Measurements from ENCODE around the gene SULT1C4.
"Not testable (repeated sequence)": the region's sequence is repeated elsewhere in the genome, so short reads cannot be mapped to it uniquely, and the experiment has no call there.

The SULT1C4 gene

GRCh38 chr2:108377815-108378630 is at the start of gene SULT1C4:
Gene SULT1C4 (plus strand): TSS chr2:108377954. CDS start chr2:108378338, 384 bp downstream.
- no peak for DNase-seq

- no peak for DNase-seq
Measured at GRCh38 chr2:108329771-108330170, 48.0 kb upstream of the SULT1C4 start.

GRCh38 chr2:108330979-108331378 is 46.8 kb upstream of the SULT1C4 start:
- no peak for DNase-seq

- no peak for DNase-seq
Measured at GRCh38 chr2:108345951-108346350, 31.8 kb upstream of the SULT1C4 start.

DNA sequence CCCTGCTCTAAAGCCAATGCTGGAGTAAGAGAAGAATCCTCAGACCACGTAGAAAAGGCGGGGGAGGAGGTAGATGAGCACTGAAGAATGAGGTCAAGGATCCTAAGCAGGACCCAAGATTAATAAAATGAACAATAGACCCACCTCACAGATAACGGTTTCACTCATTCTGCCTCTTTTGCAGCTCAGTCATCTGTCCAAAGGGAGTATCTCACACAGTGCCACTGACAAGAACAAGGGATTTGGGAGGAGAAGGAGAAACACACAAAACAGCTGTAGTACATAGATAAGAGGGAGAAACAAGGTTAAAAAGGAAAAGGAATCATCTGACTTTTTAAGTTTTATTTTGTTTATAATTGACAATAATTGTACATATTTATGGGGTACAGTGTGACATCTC is 30.9 kb upstream of the SULT1C4 start:
- no peak for DNase-seq

DNA sequence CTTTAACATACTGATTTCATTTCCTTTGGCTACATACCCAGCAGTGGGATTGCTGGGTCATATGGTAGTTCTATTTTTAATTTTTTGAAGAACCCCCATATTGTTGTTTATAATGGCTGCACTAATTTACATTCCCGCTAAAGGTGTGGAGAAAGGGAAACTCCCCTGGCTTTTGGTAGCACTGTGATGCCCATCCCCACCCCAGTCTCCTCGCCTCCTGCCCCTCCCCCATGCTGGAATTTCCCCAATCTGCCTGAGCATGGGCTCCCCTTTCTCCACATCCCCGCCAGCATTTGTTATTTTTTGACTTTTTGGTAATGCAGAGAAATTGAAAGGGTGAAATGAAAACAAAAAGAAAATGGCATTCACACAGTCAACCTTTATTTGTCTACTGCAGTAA is 30.0 kb upstream of the SULT1C4 start:
- no peak for DNase-seq

- no peak for DNase-seq
Measured at GRCh38 chr2:108348816-108349570, 28.8 kb upstream of the SULT1C4 start.

- no peak for DNase-seq
Measured at GRCh38 chr2:108349571-108349928, 28.2 kb upstream of the SULT1C4 start.

- no peak for DNase-seq
Measured at GRCh38 chr2:108351889-108352288, 25.9 kb upstream of the SULT1C4 start.

GRCh38 chr2:108354136-108354535 is 23.6 kb upstream of the SULT1C4 start:
- DNase-seq, result no peak

DNA sequence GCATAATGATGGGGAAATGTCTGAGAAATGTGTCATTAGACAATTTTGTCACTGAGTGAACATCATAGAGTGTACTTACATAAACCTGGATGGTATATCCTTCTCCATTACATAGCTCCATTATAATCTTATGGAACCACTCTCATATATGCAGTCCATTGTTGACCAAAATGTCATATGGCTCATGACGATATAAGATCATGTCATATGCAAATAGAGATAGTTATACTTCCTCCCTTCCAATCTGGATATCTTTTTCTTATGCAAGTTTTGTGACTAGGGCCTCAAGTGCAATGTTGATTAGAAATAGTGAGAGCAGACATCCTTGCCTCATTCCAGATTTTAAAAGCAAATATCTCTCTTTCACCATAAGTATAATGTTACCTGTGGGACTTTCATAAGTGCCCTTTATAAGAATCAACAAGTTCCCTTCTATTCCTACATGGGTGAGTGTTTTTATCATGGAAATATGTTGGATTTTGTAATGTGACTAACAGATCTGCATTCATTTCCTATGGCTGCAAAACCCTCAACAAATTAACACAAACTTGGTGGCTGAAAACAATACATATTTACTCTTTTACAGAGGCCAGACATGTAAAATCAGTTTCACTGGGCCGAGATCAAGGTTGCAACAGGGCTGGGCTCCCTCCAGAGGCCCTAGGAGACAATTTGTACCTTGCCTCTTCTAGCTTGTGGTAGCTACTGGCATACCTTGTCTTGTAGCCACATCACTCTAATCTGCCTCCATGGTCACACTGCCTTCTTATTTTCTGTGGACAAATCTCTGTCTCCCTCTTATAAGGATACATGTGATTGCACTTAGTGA is 21.6 kb upstream of the SULT1C4 start:
- DNase-seq, result no peak

- not testable (repeated sequence) for DNase-seq
Measured at GRCh38 chr2:108359336-108359735, 18.4 kb upstream of the SULT1C4 start.

DNA sequence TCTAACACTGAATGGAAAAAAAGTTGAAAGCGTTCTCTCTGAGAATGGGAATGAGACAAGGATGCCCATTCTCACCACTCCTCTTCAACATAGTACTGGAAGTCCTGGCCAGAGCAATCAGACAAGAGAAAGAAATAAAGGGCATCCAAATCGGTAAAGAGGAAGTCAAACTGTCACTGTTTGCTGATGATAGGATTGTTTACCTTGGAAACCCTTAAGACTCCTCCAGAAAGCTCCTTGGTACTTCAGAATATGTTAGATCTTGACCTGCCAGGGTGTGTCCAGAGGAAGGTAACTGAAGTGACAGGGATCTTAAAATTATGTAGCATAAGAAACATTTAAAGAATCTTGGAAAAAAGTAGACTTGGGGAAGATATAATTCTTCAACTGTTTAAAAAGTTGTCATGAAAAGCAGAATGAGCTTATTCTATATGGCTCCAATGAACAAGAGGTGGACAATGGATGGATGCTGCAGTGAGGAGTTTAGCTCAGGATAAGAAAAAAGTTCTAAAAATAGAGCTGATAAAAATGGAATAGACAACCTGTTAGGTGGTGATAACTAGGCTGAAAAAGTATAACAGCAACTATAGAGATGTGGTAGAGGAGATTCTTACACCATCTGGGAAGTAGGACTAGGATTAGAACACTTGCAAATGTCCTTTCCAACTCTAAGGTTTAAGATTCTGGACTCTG is 16.8 kb upstream of the SULT1C4 start:
- DNase-seq, result no peak

DNA sequence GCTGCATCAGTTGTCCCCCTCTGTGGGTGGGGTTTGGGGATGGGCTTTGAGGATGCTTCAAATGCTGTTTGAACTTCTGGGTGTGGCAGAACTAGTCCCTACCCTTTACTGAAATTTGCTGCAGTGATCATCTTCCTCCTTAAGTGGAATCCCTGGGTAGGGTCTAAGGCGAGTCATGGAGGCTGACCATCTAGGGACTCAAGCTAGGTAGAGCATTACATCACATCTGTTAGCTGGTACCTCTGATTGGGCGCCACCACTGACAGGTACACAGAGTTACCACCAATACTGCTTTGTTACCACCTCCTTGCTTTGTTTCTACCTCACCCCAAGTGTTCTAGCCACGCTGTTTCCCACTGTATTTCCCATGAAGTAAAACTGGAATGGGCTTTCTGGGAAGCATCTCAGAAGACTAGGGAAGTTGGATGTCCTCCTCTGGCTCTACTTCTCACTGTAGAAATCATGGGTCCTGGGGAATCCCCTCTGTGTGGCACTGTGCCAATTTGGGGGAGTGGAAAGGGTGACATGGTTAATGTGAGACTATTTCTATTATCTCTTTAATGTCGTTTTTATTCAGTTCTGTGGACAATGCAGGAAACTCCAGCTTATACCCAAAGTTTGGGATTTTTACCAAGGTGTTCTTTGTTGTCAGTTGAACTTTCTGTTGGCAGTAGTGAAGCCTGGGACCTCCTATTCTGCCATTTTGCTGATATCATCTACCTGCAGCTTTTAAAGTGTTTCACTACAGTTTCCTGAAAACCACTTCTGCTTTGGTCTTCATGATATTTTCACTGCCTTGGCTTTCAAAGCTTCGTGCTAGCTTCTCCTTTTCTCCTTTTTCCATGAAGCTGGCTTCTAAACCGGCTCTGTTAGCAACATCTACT is 14.5 kb upstream of the SULT1C4 start:
- no peak for DNase-seq

DNA sequence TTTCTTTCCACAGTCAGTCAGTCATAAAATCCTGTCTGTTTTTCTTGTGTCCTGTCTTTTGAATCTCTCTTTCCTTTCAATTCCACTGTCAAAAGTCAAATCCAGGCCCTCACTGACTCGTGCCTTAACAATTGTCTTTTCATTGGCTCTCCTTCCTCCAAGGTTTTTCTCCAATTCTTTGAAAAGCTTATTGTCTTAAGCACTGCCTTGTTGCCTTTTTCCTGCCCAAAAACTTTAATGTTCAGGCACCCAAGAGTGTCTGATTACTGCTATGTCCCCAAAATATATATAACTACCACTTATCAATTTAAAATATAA is 13.9 kb upstream of the SULT1C4 start:
- DNase-seq, result no peak

DNA sequence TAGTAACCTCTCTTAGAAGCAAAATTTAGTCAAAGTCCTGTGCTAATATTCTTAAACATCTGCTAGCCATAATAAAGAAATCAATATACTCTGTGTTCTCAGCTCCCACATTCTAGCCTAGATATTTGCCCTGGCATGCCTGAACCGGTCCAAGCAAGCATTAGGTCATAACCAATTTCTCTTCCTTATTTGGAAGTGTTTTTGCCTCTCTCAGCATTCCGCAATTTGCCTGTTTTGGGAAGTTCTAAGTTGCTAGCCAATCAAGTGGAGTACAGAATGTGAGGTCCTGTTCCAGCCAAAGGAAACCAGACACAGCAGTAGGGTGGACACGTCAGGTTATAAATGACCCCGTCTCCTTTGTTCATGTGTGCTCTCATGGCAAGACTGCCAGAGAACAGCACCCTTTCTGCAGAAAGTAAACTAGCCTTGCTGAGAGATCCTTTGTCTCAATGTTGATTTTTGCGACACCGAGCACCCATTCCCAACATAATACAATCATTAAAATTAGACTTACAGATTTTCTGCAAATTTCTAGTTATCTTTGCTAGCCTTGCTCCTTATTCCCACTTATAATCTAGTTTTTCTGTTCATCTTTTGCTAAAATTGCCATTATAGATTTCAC is 13.0 kb upstream of the SULT1C4 start:
- DNase-seq, result no peak

GRCh38 chr2:108365656-108366055 is 12.1 kb upstream of the SULT1C4 start:
- DNase-seq, result no peak

DNA sequence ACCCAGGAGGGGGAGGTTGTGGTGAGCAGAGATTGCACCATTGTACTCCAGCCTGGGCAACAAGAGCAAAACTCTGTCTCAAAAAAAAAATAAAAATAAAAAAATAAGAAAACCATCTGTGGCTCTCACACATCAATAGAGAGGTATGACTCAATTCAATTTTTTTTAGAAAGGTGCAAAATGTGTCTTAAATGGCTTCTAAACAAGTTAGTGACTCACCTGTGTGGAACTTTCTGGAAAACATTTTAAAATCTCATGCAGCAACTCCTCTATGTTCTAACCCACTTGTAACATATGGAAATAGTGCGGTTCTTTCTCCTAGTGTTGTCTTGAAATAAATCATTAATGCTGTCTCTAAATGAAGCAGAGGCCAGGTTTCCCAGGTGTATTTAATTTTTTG is 10.7 kb upstream of the SULT1C4 start:
- DNase-seq, result no peak

DNA sequence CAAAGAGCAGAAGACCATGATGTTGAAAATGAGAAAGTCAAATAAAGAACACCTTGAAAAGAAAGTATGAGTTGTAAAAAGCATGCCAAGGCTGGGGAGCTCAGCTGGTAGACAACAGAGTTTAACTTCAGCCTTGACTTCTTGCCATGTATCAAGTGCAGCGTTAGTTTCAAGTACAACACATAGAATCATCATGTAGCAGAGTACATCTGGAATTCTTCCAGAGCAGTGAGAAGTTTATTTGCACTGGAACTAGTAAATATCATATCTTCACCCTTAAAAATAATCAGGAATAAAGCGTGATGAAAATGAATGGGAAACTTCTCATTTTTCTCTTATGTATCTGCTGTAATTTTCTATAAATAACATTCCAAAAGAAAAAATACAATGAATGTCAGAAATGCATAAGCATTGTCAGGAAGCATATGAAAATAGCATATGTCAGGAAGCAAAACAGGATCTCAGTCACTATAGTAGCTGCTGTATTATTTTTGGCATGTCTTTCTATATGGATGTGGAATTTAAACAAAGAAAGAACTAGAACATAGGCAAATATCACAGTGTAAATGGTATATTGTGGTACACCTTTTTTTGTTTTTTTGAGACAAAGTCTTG is 10.1 kb upstream of the SULT1C4 start:
- DNase-seq, result no peak

GRCh38 chr2:108369153-108369552 is 8.6 kb upstream of the SULT1C4 start:
- no peak for DNase-seq

DNA sequence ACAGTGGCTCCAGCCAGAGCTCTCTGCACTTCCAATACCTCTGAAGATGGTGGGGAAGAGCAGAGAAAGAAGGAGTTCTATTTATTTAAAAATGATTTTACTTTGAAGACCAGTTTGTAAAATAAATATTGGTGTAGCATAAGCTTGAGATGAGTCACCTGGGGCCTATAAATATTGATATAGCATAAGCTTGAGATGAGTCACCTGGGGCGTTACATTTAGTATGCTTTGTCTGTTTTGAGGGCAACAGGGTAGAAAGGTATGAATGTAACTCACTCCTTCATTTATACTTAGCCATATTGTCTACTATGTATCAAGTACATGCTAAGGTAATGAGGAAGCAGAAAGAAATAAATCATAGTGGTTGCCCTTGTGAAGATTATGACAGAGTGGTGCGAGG is 7.7 kb upstream of the SULT1C4 start:
- no peak for DNase-seq
